Measurements from ENCODE around the gene AREG.

The AREG gene

DNA sequence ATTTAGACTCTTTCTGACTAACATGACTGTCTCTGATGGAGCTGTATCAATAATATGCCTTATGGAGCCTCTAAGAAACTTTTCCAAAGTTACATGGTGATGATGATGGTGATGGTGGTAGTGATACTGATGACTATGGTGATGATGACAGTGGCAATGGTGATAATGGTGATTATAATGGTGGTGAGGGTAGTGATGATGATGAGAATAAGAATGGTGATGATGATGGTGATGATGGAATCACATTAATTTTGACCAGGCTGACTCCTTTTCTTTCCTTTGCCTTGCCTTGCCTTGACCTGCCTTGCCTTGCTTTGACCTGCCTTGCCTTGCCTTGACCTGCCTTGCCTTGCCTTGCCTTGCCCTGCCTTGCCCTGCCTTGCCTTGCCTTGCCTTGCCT, 31.7 kb upstream of the AREG start:
- no peaks in the 10 kb centered on the region for H3K4me1 ChIP-seq (ENCODE audit: control insufficient read depth, insufficient read depth, low read length)
- no peak overlapping the region for H3K9ac ChIP-seq (ENCODE audit: low read length in 2 of 2)
- H3K36me3 ChIP-seq (ENCODE audit: control insufficient read depth in 2 of 2, insufficient read depth in 2 of 2, low read length in 2 of 2), result no peaks in the 10 kb centered on the region
- no peaks in the 10 kb centered on the region for H3K9me3 ChIP-seq (ENCODE audit: control insufficient read depth in 2 of 2, low read length in 2 of 2)
- H3K27me3 ChIP-seq (ENCODE audit: control insufficient read depth in 1 of 2, insufficient read depth in 2 of 2, low read length in 2 of 2), result no peaks in the 10 kb centered on the region
- no peak overlapping the region for H3K27ac ChIP-seq (ENCODE audit: low read length)
- no peak overlapping the region for H3K4me3 ChIP-seq (ENCODE audit: low read length in 2 of 2)

DNA sequence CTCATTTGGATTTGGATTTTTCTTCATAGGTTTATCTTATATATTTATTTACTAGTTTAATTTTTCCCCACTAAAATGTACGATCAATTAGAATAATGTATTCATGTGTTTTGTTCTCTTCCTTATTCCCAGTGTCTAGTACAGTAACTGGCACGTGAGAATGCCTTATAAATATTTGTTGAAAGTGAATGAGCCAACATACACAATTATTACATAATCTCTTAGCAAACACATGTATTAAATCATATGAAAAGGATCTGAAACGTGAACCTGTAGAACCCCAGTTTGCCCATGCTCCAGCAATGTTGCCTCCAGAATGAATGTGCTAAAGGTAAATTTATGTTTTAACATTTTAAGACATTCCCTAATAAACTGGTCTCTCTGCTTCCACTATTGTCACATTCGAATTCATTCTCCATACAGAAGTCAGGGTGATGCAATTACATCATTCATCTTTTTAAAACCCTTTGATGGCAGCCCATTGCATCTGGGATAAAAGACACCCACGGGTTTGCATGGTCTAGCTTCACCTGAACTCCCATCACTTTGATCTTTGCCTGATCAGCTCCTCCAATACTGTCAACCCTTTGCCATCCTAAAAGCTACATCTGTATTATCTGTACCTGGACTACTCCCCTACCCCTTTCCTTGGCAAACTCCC, 30.7 kb upstream of the AREG start:
- H3K9me3 ChIP-seq (ENCODE audit: control insufficient read depth in 2 of 2, low read length in 2 of 2), result no peaks in the 10 kb centered on the region
- no peak overlapping the region for H3K27ac ChIP-seq (ENCODE audit: low read length)
- H3K36me3 ChIP-seq (ENCODE audit: control insufficient read depth in 2 of 2, insufficient read depth in 2 of 2, low read length in 2 of 2), result no peaks in the 10 kb centered on the region
- H3K9ac ChIP-seq (ENCODE audit: low read length in 2 of 2), result no peak overlapping the region
- H3K4me3 ChIP-seq (ENCODE audit: low read length in 2 of 2), result no peak overlapping the region
- H3K4me1 ChIP-seq (ENCODE audit: control insufficient read depth, insufficient read depth, low read length), result no peaks in the 10 kb centered on the region
- no peaks in the 10 kb centered on the region for H3K27me3 ChIP-seq (ENCODE audit: control insufficient read depth in 1 of 2, insufficient read depth in 2 of 2, low read length in 2 of 2)

DNA sequence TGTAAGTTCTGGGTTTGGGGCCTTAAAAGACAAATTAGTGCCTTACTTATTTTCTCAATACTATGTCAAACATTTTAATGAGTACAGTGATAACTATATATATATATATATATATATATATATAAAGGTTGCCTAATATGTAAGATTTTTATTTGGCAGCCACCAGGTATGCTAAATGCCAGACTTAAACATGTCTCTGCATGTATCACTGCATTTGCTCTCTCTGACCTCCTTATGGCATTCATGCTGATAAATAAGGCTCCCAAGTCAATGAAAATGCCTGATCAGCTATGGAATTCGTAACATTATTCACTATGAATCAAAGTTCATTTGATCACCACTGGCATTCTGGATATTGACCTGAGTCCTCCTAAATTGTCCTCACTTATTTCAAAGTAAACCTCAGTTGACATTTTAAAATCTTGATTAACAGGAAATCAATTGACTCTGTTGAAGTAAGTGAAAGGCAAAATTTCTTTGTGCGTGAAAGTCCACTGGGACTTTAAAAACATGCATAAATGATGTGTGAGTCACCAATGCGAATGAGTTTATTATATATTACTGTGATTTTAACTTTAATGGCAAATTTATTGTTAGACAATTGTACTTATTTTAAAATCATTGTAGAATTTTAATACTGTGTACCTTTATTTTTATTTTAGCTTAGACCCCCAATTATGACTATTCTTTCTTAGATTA, 29.2 kb upstream of the AREG start:
- H3K27me3 ChIP-seq (ENCODE audit: control insufficient read depth in 1 of 2, insufficient read depth in 2 of 2, low read length in 2 of 2), result no peaks in the 10 kb centered on the region
- no peaks in the 10 kb centered on the region for H3K4me1 ChIP-seq (ENCODE audit: control insufficient read depth, insufficient read depth, low read length)
- no peak overlapping the region for H3K27ac ChIP-seq (ENCODE audit: low read length)
- no peaks in the 10 kb centered on the region for H3K36me3 ChIP-seq (ENCODE audit: control insufficient read depth in 2 of 2, insufficient read depth in 2 of 2, low read length in 2 of 2)
- H3K9ac ChIP-seq (ENCODE audit: low read length in 2 of 2), result no peak overlapping the region
- H3K4me3 ChIP-seq (ENCODE audit: low read length in 2 of 2), result no peak overlapping the region
- H3K9me3 ChIP-seq (ENCODE audit: control insufficient read depth in 2 of 2, low read length in 2 of 2), result no peaks in the 10 kb centered on the region

DNA sequence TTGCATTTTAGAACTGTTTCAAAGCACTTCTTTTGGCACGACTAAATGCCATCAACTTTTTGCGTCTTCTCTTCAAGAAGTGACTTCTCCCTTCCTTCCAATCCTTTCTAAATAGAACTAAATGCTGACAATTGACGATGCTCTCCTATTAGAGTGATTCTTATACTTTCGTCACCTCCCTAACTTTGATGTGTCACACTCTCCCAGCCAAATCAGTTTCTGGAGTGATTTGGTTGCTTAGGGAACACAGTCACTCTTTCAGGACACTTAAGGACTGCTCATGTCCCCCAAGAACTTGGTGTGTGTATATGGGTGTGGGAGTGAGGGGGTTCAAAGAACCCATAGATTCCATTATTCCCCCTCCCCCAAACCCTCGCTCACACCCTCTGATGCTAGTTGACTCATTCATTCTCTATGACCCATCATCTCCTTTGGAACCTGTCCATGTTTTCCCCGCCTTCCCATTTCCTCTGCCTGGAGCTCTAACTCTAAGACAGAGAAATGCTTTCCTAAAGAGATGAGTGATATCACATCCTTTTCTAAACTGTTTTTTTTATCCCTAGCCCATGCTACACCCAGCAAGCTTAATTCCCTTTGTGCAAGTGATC, 26.8 kb upstream of the AREG start:
- no peaks in the 10 kb centered on the region for H3K9me3 ChIP-seq (ENCODE audit: control insufficient read depth in 2 of 2, low read length in 2 of 2)
- H3K27ac ChIP-seq (ENCODE audit: low read length), result no peak overlapping the region
- H3K4me1 ChIP-seq (ENCODE audit: control insufficient read depth, insufficient read depth, low read length), result no peaks in the 10 kb centered on the region
- H3K9ac ChIP-seq (ENCODE audit: low read length in 2 of 2), result no peak overlapping the region
- H3K27me3 ChIP-seq (ENCODE audit: control insufficient read depth in 1 of 2, insufficient read depth in 2 of 2, low read length in 2 of 2), result no peaks in the 10 kb centered on the region
- no peak overlapping the region for H3K4me3 ChIP-seq (ENCODE audit: low read length in 2 of 2)
- H3K36me3 ChIP-seq (ENCODE audit: control insufficient read depth in 2 of 2, insufficient read depth in 2 of 2, low read length in 2 of 2), result no peaks in the 10 kb centered on the region

DNA sequence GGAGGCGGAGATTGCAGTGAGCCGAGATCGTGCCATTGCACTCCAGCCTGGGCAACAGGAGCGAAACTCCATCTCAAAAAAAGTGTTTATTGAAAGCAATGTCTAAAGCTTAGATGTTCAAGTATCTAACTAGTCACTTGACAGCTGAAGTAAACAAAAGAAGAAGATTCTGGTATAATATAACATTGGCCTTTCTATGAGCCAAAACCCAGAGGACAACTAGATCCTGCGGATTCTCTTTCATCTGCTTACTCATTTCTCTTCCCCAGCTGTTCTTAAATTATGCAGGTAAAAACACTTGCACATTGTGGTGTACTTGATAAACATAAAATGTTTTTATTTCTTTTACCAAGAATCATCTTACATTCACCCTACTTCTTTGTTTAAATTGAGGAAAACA, 24.1 kb upstream of the AREG start:
- H3K9ac ChIP-seq (ENCODE audit: low read length in 2 of 2), result no peak overlapping the region
- H3K9me3 ChIP-seq (ENCODE audit: control insufficient read depth in 2 of 2, low read length in 2 of 2), result no peaks in the 10 kb centered on the region
- no peaks in the 10 kb centered on the region for H3K36me3 ChIP-seq (ENCODE audit: control insufficient read depth in 2 of 2, insufficient read depth in 2 of 2, low read length in 2 of 2)
- no peaks in the 10 kb centered on the region for H3K27me3 ChIP-seq (ENCODE audit: control insufficient read depth in 1 of 2, insufficient read depth in 2 of 2, low read length in 2 of 2)
- no peak overlapping the region for H3K27ac ChIP-seq (ENCODE audit: low read length)
- no peak overlapping the region for H3K4me3 ChIP-seq (ENCODE audit: low read length in 2 of 2)
- no peaks in the 10 kb centered on the region for H3K4me1 ChIP-seq (ENCODE audit: control insufficient read depth, insufficient read depth, low read length)

DNA sequence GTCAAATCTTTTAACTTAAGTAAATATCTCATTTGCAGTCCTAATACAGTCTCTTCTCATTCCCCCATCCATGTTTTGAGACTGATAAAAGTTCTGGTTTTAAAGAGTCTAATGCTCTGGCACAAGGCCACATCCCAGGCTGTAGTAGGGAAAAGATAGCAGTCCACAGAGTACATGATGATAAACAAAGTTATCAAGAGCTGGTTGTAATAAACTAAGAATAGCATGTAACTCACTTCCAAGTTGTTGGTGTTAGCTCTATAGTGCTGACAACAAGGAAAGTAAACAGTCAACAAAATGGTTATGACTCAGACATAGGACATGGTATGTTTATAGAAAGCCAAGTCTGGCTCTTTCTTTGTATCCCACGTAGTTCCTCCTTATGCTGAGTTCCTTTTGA, 21.8 kb upstream of the AREG start:
- Histone ChIP-seq H3K9me3 (ENCODE audit: control insufficient read depth in 2 of 2, low read length in 2 of 2) (no peaks in the 10 kb centered on the region), H3K9ac (ENCODE audit: low read length in 2 of 2) (no peak overlapping the region), H3K27me3 (ENCODE audit: control insufficient read depth in 1 of 2, insufficient read depth in 2 of 2, low read length in 2 of 2) (no peaks in the 10 kb centered on the region), H3K4me1 (ENCODE audit: control insufficient read depth, insufficient read depth, low read length) (no peaks in the 10 kb centered on the region), H3K36me3 (ENCODE audit: control insufficient read depth in 2 of 2, insufficient read depth in 2 of 2, low read length in 2 of 2) (no peaks in the 10 kb centered on the region), H3K4me3 (ENCODE audit: low read length in 2 of 2) (no peak overlapping the region), H3K27ac (ENCODE audit: low read length) (no peak overlapping the region)

DNA sequence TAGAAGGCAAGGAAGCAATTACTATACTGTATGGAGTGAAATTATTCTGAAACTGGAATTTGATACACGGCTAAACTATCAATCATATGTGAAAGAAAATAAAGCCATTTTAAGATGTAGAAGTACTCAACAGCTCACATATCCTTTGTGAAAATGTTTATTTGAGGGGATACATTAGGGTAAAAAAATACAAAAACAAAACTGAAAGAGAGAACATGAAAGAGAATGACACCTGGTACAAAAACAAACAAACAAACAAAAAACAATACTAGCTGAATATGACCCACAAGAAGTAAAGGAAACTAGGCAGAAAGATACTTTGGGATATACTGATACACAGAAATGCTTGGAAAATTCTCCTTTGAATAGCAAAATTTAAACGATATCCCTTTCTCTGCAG, 20.8 kb upstream of the AREG start:
- no peaks in the 10 kb centered on the region for H3K36me3 ChIP-seq (ENCODE audit: control insufficient read depth in 2 of 2, insufficient read depth in 2 of 2, low read length in 2 of 2)
- H3K9me3 ChIP-seq (ENCODE audit: control insufficient read depth in 2 of 2, low read length in 2 of 2), result no peaks in the 10 kb centered on the region
- no peak overlapping the region for H3K27ac ChIP-seq (ENCODE audit: low read length)
- H3K27me3 ChIP-seq (ENCODE audit: control insufficient read depth in 1 of 2, insufficient read depth in 2 of 2, low read length in 2 of 2), result no peaks in the 10 kb centered on the region
- H3K4me1 ChIP-seq (ENCODE audit: control insufficient read depth, insufficient read depth, low read length), result no peaks in the 10 kb centered on the region
- no peak overlapping the region for H3K9ac ChIP-seq (ENCODE audit: low read length in 2 of 2)
- H3K4me3 ChIP-seq (ENCODE audit: low read length in 2 of 2), result no peak overlapping the region

DNA sequence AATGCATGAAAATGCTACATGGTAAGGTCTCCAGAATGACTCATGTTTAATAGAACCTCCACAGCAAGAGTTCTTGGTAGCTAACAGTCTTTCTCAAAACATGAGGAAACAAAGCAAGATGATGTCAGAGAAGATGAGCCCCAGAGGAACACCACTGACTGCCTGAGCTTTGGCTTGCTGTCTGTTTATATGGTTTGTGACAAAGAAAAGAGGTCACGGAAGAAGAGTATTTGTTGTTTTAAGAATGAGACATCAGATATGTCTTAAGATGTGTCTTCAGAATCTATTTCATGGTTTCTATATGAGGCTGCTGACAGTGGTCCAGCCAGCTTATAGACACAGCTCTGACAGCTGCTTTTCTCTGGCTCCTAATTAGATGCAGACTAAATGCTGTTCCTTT, 18.8 kb upstream of the AREG start:
- no peak overlapping the region for H3K9ac ChIP-seq (ENCODE audit: low read length in 2 of 2)
- H3K36me3 ChIP-seq (ENCODE audit: control insufficient read depth in 2 of 2, insufficient read depth in 2 of 2, low read length in 2 of 2), result no peaks in the 10 kb centered on the region
- no peak overlapping the region for H3K27ac ChIP-seq (ENCODE audit: low read length)
- H3K4me3 ChIP-seq (ENCODE audit: low read length in 2 of 2), result no peak overlapping the region
- no peaks in the 10 kb centered on the region for H3K4me1 ChIP-seq (ENCODE audit: control insufficient read depth, insufficient read depth, low read length)
- H3K27me3 ChIP-seq (ENCODE audit: control insufficient read depth in 1 of 2, insufficient read depth in 2 of 2, low read length in 2 of 2), result no peaks in the 10 kb centered on the region
- H3K9me3 ChIP-seq (ENCODE audit: control insufficient read depth in 2 of 2, low read length in 2 of 2), result no peaks in the 10 kb centered on the region

DNA sequence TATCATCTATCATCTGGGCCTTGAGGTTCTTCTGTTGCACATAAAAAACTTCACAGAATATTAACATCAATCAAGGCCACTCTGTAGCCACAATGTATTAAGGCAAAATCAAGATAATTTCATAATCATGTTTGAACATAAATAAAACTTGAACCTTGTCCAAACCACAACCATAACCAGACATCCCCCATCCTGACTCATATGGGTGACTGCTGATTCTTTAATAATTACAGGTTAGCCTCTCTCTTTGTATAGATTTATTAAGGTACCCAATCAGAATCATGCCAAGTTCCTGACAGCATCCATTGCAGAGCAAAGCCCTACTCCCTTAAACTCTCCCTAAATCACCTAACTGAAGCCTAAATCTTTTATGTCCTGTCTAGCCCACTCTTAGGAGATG, 16.7 kb upstream of the AREG start:
- H3K9ac ChIP-seq (ENCODE audit: low read length in 2 of 2), result no peak overlapping the region
- no peaks in the 10 kb centered on the region for H3K36me3 ChIP-seq (ENCODE audit: control insufficient read depth in 2 of 2, insufficient read depth in 2 of 2, low read length in 2 of 2)
- H3K4me1 ChIP-seq (ENCODE audit: control insufficient read depth, insufficient read depth, low read length), result no peaks in the 10 kb centered on the region

DNA sequence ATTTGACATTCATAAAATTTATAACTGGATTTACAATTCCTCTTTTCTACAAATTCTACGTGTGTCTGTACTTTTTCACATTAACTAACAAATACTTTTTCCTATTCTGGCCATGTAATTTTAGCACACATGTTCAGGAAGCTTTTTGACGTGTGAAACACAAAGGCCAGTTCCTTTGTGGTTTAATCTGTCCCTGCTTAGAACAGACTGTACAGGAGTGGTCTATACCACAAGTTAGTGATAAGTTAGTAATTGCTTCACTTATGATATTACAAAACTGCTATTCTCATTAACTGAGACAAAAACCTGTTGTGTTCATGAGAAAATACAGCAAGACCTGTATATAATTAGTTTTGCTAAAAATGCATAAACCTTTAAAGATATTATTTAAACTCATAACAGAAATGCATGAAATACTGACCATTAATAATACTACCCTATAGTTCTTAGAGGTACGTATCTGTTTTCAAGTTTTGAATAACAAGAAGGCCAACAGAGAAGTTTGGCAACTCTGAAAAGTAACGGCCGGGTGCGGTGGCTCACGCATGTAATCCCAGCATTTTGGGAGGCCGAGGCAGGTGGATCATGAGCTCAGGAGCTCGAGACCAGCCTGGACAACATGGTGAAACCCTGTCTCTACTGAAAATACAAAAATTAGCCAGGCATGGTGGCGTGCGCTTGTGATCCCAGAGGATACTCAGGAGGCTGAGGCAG, 13.7 kb upstream of the AREG start:
- Histone ChIP-seq H3K4me3 (ENCODE audit: low read length in 2 of 2) (no peak overlapping the region), H3K9ac (ENCODE audit: low read length in 2 of 2) (no peak overlapping the region), H3K27me3 (ENCODE audit: control insufficient read depth in 1 of 2, insufficient read depth in 2 of 2, low read length in 2 of 2) (no peaks in the 10 kb centered on the region), H3K27ac (ENCODE audit: low read length) (no peak overlapping the region), H3K4me1 (ENCODE audit: control insufficient read depth, insufficient read depth, low read length) (no peaks in the 10 kb centered on the region), H3K9me3 (ENCODE audit: control insufficient read depth in 2 of 2, low read length in 2 of 2) (no peaks in the 10 kb centered on the region), H3K36me3 (ENCODE audit: control insufficient read depth in 2 of 2, insufficient read depth in 2 of 2, low read length in 2 of 2) (no peaks in the 10 kb centered on the region)

More for the DNA sequence above, 16.7 kb upstream of the AREG start:
- Histone ChIP-seq H3K27me3 (ENCODE audit: control insufficient read depth in 1 of 2, insufficient read depth in 2 of 2, low read length in 2 of 2) (no peaks in the 10 kb centered on the region), H3K9me3 (ENCODE audit: control insufficient read depth in 2 of 2, low read length in 2 of 2) (no peaks in the 10 kb centered on the region), H3K27ac (ENCODE audit: low read length) (no peak overlapping the region), H3K4me3 (ENCODE audit: low read length in 2 of 2) (no peak overlapping the region)

Measured in stomach smooth muscle (tissue), 2 donors.